ENCODE measurements around the gene FBF1. TPM values are rescaled to one million over a fixed set of nuclear protein-coding genes. Genes with fewer than 3 reads are reported as not detected.

Gene FBF1
- polyA plus RNA-seq, 1 donor from 2014 or later, result 13.5 TPM

DNA sequence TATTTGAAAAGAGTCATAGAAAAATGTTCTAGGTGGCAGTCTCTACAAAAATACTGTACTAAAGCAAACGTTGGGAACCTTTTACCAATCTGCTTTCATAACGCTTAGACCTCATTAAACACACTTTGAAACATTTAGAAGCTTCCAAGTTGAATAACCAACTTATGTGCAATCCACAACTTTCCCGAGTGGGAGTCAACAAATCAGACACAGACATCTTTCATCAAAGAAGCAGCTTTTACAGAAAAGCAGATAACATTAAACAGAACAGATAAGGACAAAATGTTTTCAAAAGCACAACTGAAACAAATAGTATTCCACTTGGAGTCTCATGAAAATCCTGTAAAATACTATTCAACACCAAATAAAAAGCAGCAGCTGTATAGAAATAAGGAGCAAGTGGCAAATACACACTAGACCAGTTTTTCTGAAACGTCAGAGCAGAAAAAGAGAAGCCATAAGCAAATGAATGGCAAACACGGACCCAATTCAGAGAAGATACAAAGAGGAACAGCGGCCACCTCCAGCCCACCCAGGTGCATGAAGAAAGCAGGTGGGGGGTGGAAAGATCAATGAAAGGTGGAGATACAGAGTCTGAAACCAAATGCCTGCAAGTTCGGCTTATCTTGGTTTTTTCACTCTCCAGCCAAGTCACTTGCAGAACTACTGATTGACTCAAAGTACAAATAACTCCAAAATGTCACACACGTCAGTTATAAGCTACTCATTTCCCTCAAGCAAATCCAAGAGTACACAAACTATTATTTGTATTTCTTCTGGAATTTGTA is 18.4 kb upstream of the FBF1 start:
- H3F3A ChIP-seq (ENCODE audit: insufficient read depth, low read length, poor library complexity, severe bottlenecking), result no peaks in the 10 kb centered on the region
- no peaks in the 10 kb centered on the region for H3K9me2 ChIP-seq (ENCODE audit: insufficient read depth, low read length)
- TF ChIP-seq CTCF (IDR thresholded peaks at IDR 0.05; ENCODE audit: poor library complexity, severe bottlenecking) (no peak), TAF1 (IDR thresholded peaks at IDR 0.05; ENCODE audit: low read depth) (no peak)
- TF ChIP-seq, protein P1, sequence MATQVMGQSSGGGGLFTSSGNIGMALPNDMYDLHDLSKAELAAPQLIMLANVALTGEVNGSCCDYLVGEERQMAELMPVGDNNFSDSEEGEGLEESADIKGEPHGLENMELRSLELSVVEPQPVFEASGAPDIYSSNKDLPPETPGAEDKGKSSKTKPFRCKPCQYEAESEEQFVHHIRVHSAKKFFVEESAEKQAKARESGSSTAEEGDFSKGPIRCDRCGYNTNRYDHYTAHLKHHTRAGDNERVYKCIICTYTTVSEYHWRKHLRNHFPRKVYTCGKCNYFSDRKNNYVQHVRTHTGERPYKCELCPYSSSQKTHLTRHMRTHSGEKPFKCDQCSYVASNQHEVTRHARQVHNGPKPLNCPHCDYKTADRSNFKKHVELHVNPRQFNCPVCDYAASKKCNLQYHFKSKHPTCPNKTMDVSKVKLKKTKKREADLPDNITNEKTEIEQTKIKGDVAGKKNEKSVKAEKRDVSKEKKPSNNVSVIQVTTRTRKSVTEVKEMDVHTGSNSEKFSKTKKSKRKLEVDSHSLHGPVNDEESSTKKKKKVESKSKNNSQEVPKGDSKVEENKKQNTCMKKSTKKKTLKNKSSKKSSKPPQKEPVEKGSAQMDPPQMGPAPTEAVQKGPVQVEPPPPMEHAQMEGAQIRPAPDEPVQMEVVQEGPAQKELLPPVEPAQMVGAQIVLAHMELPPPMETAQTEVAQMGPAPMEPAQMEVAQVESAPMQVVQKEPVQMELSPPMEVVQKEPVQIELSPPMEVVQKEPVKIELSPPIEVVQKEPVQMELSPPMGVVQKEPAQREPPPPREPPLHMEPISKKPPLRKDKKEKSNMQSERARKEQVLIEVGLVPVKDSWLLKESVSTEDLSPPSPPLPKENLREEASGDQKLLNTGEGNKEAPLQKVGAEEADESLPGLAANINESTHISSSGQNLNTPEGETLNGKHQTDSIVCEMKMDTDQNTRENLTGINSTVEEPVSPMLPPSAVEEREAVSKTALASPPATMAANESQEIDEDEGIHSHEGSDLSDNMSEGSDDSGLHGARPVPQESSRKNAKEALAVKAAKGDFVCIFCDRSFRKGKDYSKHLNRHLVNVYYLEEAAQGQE (IDR thresholded peaks at IDR 0.05; ENCODE audit: borderline replicate concordance), result no peak
- H4K20me1 ChIP-seq (ENCODE audit: insufficient read depth), result no peaks in the 10 kb centered on the region
- H2AFZ ChIP-seq (ENCODE audit: low read depth, low read length), result no peak overlapping the region
- H3K79me2 ChIP-seq (replicated peaks; ENCODE audit: insufficient read depth, low read length), result no peaks in the 10 kb centered on the region
- no peak overlapping the region for H3K4me2 ChIP-seq (ENCODE audit: low read length)
- no peaks in the 10 kb centered on the region for H3K27me3 ChIP-seq (ENCODE audit: insufficient read depth, low read depth, low read length)
- no peak overlapping the region for H3K9ac ChIP-seq (ENCODE audit: low read length)
- no peaks in the 10 kb centered on the region for H3K36me3 ChIP-seq (ENCODE audit: insufficient read depth, low read length)
- no peaks in the 10 kb centered on the region for H3K9me3 ChIP-seq (ENCODE audit: low read length)
- no peak overlapping the region for H3K27ac ChIP-seq (ENCODE audit: low read length)
- H3K4me3 ChIP-seq (ENCODE audit: low read length), result no peak overlapping the region

DNA sequence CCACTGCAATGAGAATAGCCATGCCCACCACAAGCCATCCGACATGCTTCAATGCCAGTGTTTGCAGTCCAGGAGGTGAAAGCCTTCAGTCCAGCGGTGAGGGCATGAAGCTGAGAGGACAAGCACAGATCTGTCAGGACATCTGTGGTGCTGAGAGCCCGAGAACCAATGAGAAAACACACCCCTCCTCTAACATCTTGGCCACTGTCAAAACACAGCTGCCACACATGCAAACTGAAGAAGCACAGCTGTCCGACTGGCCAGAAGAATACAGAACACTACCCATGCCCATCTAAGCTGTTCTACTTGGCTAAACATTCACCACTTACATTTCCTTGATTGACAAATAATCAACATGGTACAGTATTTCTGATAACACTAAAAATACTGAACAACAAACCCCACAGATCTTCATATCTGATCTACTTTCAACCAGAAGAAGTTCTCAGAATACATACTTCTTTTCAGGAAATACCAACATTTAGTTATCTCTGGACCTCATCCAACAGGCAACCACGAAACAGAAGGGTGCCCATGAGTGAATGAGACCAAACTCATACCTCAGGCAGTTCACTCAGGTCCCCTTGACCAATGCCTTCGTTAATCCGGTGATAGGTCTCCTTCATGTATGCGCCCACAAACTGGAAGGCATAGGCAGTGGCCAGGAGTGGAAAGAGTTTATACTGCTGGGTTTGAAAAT is 10.2 kb upstream of the FBF1 start:
- Histone ChIP-seq H2AFZ (ENCODE audit: low read depth, low read length) (no peak overlapping the region), H4K20me1 (ENCODE audit: insufficient read depth) (no peaks in the 10 kb centered on the region), H3K4me2 (ENCODE audit: low read length) (no peak overlapping the region), H3K9ac (ENCODE audit: low read length) (no peak overlapping the region), H3F3A (ENCODE audit: insufficient read depth, low read length, poor library complexity, severe bottlenecking) (no peaks in the 10 kb centered on the region), H3K9me2 (ENCODE audit: insufficient read depth, low read length) (no peaks in the 10 kb centered on the region), H3K9me3 (ENCODE audit: low read length) (no peaks in the 10 kb centered on the region), H3K79me2 (replicated peaks; ENCODE audit: insufficient read depth, low read length) (no peaks in the 10 kb centered on the region), H3K27me3 (ENCODE audit: insufficient read depth, low read depth, low read length) (no peaks in the 10 kb centered on the region), H3K36me3 (ENCODE audit: insufficient read depth, low read length) (peaks cover 19% of the 10 kb centered on the region), H3K27ac (ENCODE audit: low read length) (no peak overlapping the region), H3K4me3 (ENCODE audit: low read length) (no peak overlapping the region)
- TF ChIP-seq TAF1 (IDR thresholded peaks at IDR 0.05; ENCODE audit: low read depth), result no peak
- no peak for TF ChIP-seq SMC3 (conservative IDR thresholded peaks at IDR 0.05; ENCODE audit: poor library complexity)
- no peak for TF ChIP-seq CTCF (IDR thresholded peaks at IDR 0.05; ENCODE audit: poor library complexity, severe bottlenecking)
- TF ChIP-seq EZH2 (IDR thresholded peaks at IDR 0.05; ENCODE audit: borderline replicate concordance, insufficient read depth, low read length, poor library complexity, severe bottlenecking), result no peak
- TF ChIP-seq RAD21 (conservative IDR thresholded peaks at IDR 0.05), result no peak
- TF ChIP-seq POLR2AphosphoS5 (IDR thresholded peaks at IDR 0.05), result no peak
- no peak for TF ChIP-seq MXI1 (conservative IDR thresholded peaks at IDR 0.05; ENCODE audit: poor library complexity, severe bottlenecking)
- TF ChIP-seq, protein P1 (IDR thresholded peaks at IDR 0.05; ENCODE audit: borderline replicate concordance), result no peak
- TF ChIP-seq EP300 (conservative IDR thresholded peaks at IDR 0.05; ENCODE audit: poor library complexity, severe bottlenecking), result no peak
